ENCODE data around the gene PLXDC1.
A peak's percentile ranks its signal among the peaks of the same experiment; 100 is the strongest.
"Not testable (repeated sequence)": the region's sequence is repeated elsewhere in the genome, so short reads cannot be mapped to it uniquely, and the experiment has no call there.

Gene PLXDC1

DNA sequence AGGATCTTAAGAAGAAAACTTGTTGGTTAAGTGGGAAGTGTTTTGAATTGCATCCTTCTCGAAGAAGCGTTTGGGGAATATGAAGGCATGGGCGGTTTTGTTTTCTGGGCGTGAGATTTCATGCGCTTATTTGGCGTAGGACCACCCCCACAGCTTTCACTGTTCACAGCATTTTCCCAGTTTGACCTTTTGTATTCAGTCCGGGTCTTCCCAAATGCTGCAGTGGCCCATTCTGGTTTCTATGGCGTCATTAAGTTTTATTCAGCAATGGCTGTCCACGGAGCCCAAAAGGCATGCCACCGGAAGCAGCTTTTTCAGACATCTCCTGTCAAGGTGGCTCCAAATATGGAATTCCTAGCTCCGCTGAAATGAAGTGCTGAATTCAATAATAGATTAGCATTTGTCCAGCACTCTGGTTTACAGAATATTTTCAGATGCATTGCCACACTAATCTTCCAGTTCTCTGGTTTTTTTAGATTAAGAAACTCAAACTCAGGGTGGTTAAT, 93.7 kb downstream of the PLXDC1 start:
- no peak for DNase-seq (ENCODE audit: low read depth in 1 of 2, low spot score in 1 of 2)
- Histone ChIP-seq H3K4me3 (replicated peaks; ENCODE audit: insufficient read depth, low read length) (peak overlapping the region; percentile 71; the same call in 1 of the 2 replicates), H3K27ac (replicated peaks) (no peak overlapping the region), H3K27me3 (ENCODE audit: insufficient read depth, poor library complexity, severe bottlenecking) (no peaks in the 10 kb centered on the region)
- TF ChIP-seq GABPA (IDR thresholded peaks at IDR 0.05; ENCODE audit: low read depth): no peak
- TF ChIP-seq POLR2AphosphoS5 (IDR thresholded peaks at IDR 0.05; ENCODE audit: low read depth): no peak

- TF ChIP-seq, protein P1, sequence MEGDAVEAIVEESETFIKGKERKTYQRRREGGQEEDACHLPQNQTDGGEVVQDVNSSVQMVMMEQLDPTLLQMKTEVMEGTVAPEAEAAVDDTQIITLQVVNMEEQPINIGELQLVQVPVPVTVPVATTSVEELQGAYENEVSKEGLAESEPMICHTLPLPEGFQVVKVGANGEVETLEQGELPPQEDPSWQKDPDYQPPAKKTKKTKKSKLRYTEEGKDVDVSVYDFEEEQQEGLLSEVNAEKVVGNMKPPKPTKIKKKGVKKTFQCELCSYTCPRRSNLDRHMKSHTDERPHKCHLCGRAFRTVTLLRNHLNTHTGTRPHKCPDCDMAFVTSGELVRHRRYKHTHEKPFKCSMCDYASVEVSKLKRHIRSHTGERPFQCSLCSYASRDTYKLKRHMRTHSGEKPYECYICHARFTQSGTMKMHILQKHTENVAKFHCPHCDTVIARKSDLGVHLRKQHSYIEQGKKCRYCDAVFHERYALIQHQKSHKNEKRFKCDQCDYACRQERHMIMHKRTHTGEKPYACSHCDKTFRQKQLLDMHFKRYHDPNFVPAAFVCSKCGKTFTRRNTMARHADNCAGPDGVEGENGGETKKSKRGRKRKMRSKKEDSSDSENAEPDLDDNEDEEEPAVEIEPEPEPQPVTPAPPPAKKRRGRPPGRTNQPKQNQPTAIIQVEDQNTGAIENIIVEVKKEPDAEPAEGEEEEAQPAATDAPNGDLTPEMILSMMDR (IDR thresholded peaks at IDR 0.05; ENCODE audit: insufficient read depth, low read length): no peak
- no peak for TF ChIP-seq POLR2AphosphoS5 (IDR thresholded peaks at IDR 0.05; ENCODE audit: low read depth)
- TF ChIP-seq GABPA (IDR thresholded peaks at IDR 0.05; ENCODE audit: low read depth): no peak
- TF ChIP-seq REST (IDR thresholded peaks at IDR 0.05; ENCODE audit: insufficient replicate concordance, low read depth): no peak
- Histone ChIP-seq H3K4me3 (replicated peaks; ENCODE audit: insufficient read depth, low read length) (no peak overlapping the region), H3K27me3 (ENCODE audit: insufficient read depth, poor library complexity, severe bottlenecking) (no peaks in the 10 kb centered on the region), H3K27ac (replicated peaks) (no peak overlapping the region)
- DNase-seq (ENCODE audit: low read depth in 1 of 2, low spot score in 1 of 2): no peak
These were observed 97.3 kb downstream of the PLXDC1 start for GRCh38 chr17:39054111-39054645.

DNA sequence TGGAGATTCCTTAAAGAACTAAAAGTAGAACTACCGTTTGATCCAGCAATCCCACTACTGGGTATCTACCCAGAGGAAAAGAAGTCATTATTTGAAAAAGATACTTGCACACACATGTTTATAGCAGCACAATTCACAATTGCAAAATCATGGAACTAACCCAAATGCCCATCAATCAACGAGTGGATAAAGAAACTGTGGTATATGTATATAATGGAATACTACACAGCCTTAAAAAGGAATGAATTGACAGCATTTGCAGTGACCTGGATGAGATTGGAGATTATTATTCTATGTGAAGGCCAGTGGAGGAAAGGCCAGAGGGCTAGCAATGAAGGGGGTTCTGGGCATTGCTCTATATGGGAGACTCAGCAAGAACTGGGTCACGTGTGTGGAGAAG, 99.0 kb downstream of the PLXDC1 start:
- H3K27me3 ChIP-seq (ENCODE audit: insufficient read depth, poor library complexity, severe bottlenecking); DNase-seq (ENCODE audit: low read depth in 1 of 2, low spot score in 1 of 2); H3K4me3 ChIP-seq (replicated peaks; ENCODE audit: insufficient read depth, low read length); H3K27ac ChIP-seq (replicated peaks): not testable (repeated sequence)

DNA sequence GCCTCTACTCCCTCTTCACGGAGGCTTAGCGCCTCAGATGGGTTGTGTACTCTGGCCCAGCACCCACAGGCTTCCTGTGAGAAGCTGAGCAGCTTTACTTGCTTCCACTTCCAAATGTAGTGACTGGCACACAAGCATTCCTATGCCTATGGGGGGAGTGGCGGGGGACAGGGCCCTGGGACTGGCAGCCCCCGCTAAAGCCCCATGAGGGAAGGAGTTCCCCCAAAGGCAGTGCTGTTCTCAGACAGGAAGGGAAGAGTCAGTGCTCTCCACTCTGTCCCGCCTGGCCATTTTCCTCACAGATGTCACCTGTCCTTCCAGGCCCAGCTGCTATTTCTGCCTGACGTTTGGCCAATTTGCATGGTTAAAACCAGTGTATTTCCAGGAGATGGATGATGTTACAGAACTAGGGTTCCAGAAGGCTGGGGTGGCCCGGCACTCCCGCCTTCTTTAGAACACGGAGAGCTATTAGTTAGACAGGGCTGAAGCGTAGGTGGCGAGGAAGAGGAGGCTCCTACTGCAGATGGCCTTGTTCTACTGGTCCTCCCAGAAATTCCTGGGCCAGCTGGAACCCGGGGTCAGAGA, 100.3 kb downstream of the PLXDC1 start:
- DNase-seq (ENCODE audit: low read depth in 1 of 2, low spot score in 1 of 2): no peak
- no peak for TF ChIP-seq POLR2AphosphoS5 (IDR thresholded peaks at IDR 0.05; ENCODE audit: low read depth)
- no peak for TF ChIP-seq GABPA (IDR thresholded peaks at IDR 0.05; ENCODE audit: low read depth)
- TF ChIP-seq, protein P1 (IDR thresholded peaks at IDR 0.05; ENCODE audit: insufficient read depth, low read length): no peak
- TF ChIP-seq REST (IDR thresholded peaks at IDR 0.05; ENCODE audit: insufficient replicate concordance, low read depth): no peak
- TF ChIP-seq SPI1 (IDR thresholded peaks at IDR 0.05; ENCODE audit: borderline replicate concordance, low read depth): no peak
- Histone ChIP-seq H3K27ac (replicated peaks) (no peak overlapping the region), H3K4me3 (replicated peaks; ENCODE audit: insufficient read depth, low read length) (no peak overlapping the region), H3K27me3 (ENCODE audit: insufficient read depth, poor library complexity, severe bottlenecking) (no peaks in the 10 kb centered on the region)
